ENCODE results near the gene RABIF.

The RABIF gene

GRCh38 chr1:202848191-202848542 lies 40.8 kb downstream of the RABIF start:
- peak; percentile 36 for DNase-seq (ENCODE audit: extremely low read depth, insufficient read length)
- Histone ChIP-seq H3K4me3 (replicated peaks; ENCODE audit: low read depth, low read length) (no peak overlapping the region), H3K36me3 (ENCODE audit: control insufficient read depth, insufficient read depth, low read length) (no peaks in the 10 kb centered on the region), H3K27me3 (replicated peaks; ENCODE audit: control insufficient read depth, insufficient read depth, low read length) (no peaks in the 10 kb centered on the region)
- no peak for TF ChIP-seq CTCF (IDR thresholded peaks at IDR 0.05; ENCODE audit: insufficient read depth, low read length, poor library complexity, severe bottlenecking)

- H3K27me3 ChIP-seq (replicated peaks; ENCODE audit: control insufficient read depth, insufficient read depth, low read length) = no peaks in the 10 kb centered on the region
- no peak overlapping the region for H3K4me3 ChIP-seq (replicated peaks; ENCODE audit: low read depth, low read length)
- DNase-seq (ENCODE audit: extremely low read depth, insufficient read length) = no peak
- no peak for TF ChIP-seq CTCF (IDR thresholded peaks at IDR 0.05; ENCODE audit: insufficient read depth, low read length, poor library complexity, severe bottlenecking)
- no peaks in the 10 kb centered on the region for H3K36me3 ChIP-seq (ENCODE audit: control insufficient read depth, insufficient read depth, low read length)
These were observed 44.0 kb downstream of the RABIF start for GRCh38 chr1:202844935-202845334.

- H3K36me3 ChIP-seq (ENCODE audit: control insufficient read depth, insufficient read depth, low read length) = no peaks in the 10 kb centered on the region
- no peak for TF ChIP-seq CTCF (IDR thresholded peaks at IDR 0.05; ENCODE audit: insufficient read depth, low read length, poor library complexity, severe bottlenecking)
- no peaks in the 10 kb centered on the region for H3K27me3 ChIP-seq (replicated peaks; ENCODE audit: control insufficient read depth, insufficient read depth, low read length)
- DNase-seq (ENCODE audit: extremely low read depth, insufficient read length) = no peak
- no peak overlapping the region for H3K4me3 ChIP-seq (replicated peaks; ENCODE audit: low read depth, low read length)
These were observed 44.7 kb downstream of the RABIF start for GRCh38 chr1:202844259-202844658.

GRCh38 chr1:202843081-202843480 lies 45.9 kb downstream of the RABIF start:
- DNase-seq (ENCODE audit: extremely low read depth, insufficient read length) = no peak
- H3K27me3 ChIP-seq (replicated peaks; ENCODE audit: control insufficient read depth, insufficient read depth, low read length) = no peaks in the 10 kb centered on the region
- no peak for TF ChIP-seq CTCF (IDR thresholded peaks at IDR 0.05; ENCODE audit: insufficient read depth, low read length, poor library complexity, severe bottlenecking)
- H3K36me3 ChIP-seq (ENCODE audit: control insufficient read depth, insufficient read depth, low read length) = no peaks in the 10 kb centered on the region
- no peak overlapping the region for H3K4me3 ChIP-seq (replicated peaks; ENCODE audit: low read depth, low read length)

GRCh38 chr1:202837746-202838262 lies 51.1 kb downstream of the RABIF start:
- no peak for TF ChIP-seq CTCF (IDR thresholded peaks at IDR 0.05; ENCODE audit: insufficient read depth, low read length, poor library complexity, severe bottlenecking)
- H3K36me3 ChIP-seq (ENCODE audit: control insufficient read depth, insufficient read depth, low read length) = no peaks in the 10 kb centered on the region
- H3K4me3 ChIP-seq (replicated peaks; ENCODE audit: low read depth, low read length) = no peak overlapping the region
- no peak for DNase-seq (ENCODE audit: extremely low read depth, insufficient read length)
- no peaks in the 10 kb centered on the region; the same call in 1 of the 2 replicates for H3K27me3 ChIP-seq (replicated peaks; ENCODE audit: control insufficient read depth, insufficient read depth, low read length)

All from GM06990 (cell line).